IMR-90 (cell line): ENCODE results near the gene OTP.

ENCODE experiments used
- CTCF ChIP-seq: conservative IDR thresholded peaks from 2 replicates; pipeline ENCODE4 v1.5.1; 2012; ENCODE audit warnings: mild to moderate bottlenecking, low read depth, low read length, improper control_type of control experiment
- POLR2A ChIP-seq: IDR thresholded peaks from 2 replicates; pipeline ENCODE4 v1.6.1; 2012; ENCODE audit warnings: mild to moderate bottlenecking, low read depth, low read length
- RCOR1 ChIP-seq: IDR thresholded peaks from 2 replicates; pipeline ENCODE4 v1.6.1; 2012; ENCODE audit warnings: mild to moderate bottlenecking, low read length, improper control_type of control experiment; ENCODE audit not compliant: insufficient replicate concordance
- RFX5 ChIP-seq: IDR thresholded peaks from 2 replicates; pipeline ENCODE4 v1.8.0; 2012; ENCODE audit warnings: low read depth, mild to moderate bottlenecking, low read length, moderate library complexity
- SMC3 ChIP-seq: fragments of 150-350 bp; IDR thresholded peaks from 2 replicates; pipeline ENCODE4 v1.6.1; 2016; ENCODE audit warnings: low read depth, mild to moderate bottlenecking, antibody characterized with exemption, low read length, moderate library complexity
- TF ChIP-seq, protein P1 (sequence below): fragments of 150-350 bp; IDR thresholded peaks from 2 replicates; pipeline ENCODE4 v1.6.1; 2017; ENCODE audit warnings: mild to moderate bottlenecking, antibody characterized with exemption, low read length, low read depth

- no peak for TF ChIP-seq RFX5
- TF ChIP-seq CTCF = no peak
- no peak for TF ChIP-seq POLR2A
- no peak for TF ChIP-seq RCOR1
- TF ChIP-seq SMC3 = no peak
- TF ChIP-seq, protein P1, sequence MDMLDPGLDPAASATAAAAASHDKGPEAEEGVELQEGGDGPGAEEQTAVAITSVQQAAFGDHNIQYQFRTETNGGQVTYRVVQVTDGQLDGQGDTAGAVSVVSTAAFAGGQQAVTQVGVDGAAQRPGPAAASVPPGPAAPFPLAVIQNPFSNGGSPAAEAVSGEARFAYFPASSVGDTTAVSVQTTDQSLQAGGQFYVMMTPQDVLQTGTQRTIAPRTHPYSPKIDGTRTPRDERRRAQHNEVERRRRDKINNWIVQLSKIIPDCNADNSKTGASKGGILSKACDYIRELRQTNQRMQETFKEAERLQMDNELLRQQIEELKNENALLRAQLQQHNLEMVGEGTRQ = no peak
Observed at GRCh38 chr5:77669677-77670076, 31.2 kb upstream of the OTP start.
